GM12878 (cell line): ENCODE data around the gene TBC1D19. TPM values are rescaled to one million over a fixed set of nuclear protein-coding genes. Genes with fewer than 3 reads are reported as not detected.

Experiments
- ATAC-seq: fragments of 200-7000 bp; cut with Tn5 transposase; 3 replicates; pipeline ENCODE4 v1.9.1; 2020; ENCODE audit warnings: mild to moderate bottlenecking, moderate library complexity
- BruUV-seq: library from RNA; stranded (reverse); fragments of 400-500 nt; replicated peaks from 2 replicates; lab custom pipeline; 2021; lab: Mats Ljungman, UMichigan
- CTCF ChIA-PET: fragments of 300-600 bp; sonication (Branson Sonifier 250); formaldehyde crosslinking; extraction: SDS; loops from one replicate; lab custom pipeline; 2021; ENCODE audit warnings: inconsistent platforms; lab: Yijun Ruan, JAX
- POLR2A ChIA-PET: fragments of 350-600 bp; formaldehyde crosslinking; extraction: SDS; loops from one replicate; lab custom pipeline; 2021; ENCODE audit warnings: inconsistent platforms; lab: Charles Lee
- RAD21 ChIA-PET: fragments of 300-600 bp; sonication (Branson Sonifier 250); formaldehyde crosslinking; loops from one replicate; lab custom pipeline; 2023; ENCODE audit warnings: antibody characterized with exemption; ENCODE audit not compliant: unreplicated experiment; lab: Charles Lee
- SMC1A ChIA-PET: fragments of 300-600 bp; sonication (Branson Sonifier 250); formaldehyde crosslinking; loops from one replicate; lab custom pipeline; 2023; ENCODE audit not compliant: unreplicated experiment, uncharacterized antibody; lab: Charles Lee
- DNase-seq: peaks from one replicate; pipeline ENCODE4 v3.0.0-alpha.2; 2011; ENCODE audit warnings: low read depth, low spot score
- FAIRE-seq: peaks from 3 replicates; lab custom pipeline; 2011; peaks lifted over from hg19 to GRCh38; lab: Jason Lieb, UNC
- H2AFZ ChIP-seq: 2 replicates; pipeline ENCODE4 v1.6.0; 2011; ENCODE audit warnings: low read depth, low read length, control low read depth; ENCODE audit not compliant: control insufficient read depth
- H3K27ac ChIP-seq: 2 replicates; pipeline ENCODE4 v1.5.1; 2011; ENCODE audit warnings: control low read depth; ENCODE audit not compliant: control insufficient read depth, insufficient read depth
- H3K27me3 ChIP-seq, 2 experiments: replicated peaks in 1 of 2; 2 replicates each; pipeline versions ENCODE4 v1.6.0 to v1.6.1; 2011; ENCODE audit warnings: low read length in 1 of 2; ENCODE audit not compliant: control insufficient read depth in 2 of 2, insufficient read depth in 2 of 2
- H3K36me3 ChIP-seq, 2 experiments: 2 replicates each; pipeline ENCODE4 v1.5.1; 2011; ENCODE audit warnings: low read length in 1 of 2; ENCODE audit not compliant: control insufficient read depth in 2 of 2, insufficient read depth in 2 of 2
- H3K4me1 ChIP-seq: 2 replicates; pipeline ENCODE4 v1.6.1; 2011; ENCODE audit warnings: mild to moderate bottlenecking, low read length, moderate library complexity, mixed read lengths; ENCODE audit not compliant: control insufficient read depth, insufficient read depth
- H3K4me2 ChIP-seq: 2 replicates; pipeline ENCODE4 v1.6.0; 2011; ENCODE audit warnings: control low read depth; ENCODE audit not compliant: control insufficient read depth, insufficient read depth
- H3K4me3 ChIP-seq: fragments of 200-600 bp; sonication (generic); 2 replicates; pipeline ENCODE4 v1.5.1; 2016
- H3K79me2 ChIP-seq: 2 replicates; pipeline ENCODE4 v1.6.0; 2011; ENCODE audit warnings: low read length; ENCODE audit not compliant: control insufficient read depth, insufficient read depth
- H3K9ac ChIP-seq: 2 replicates; pipeline ENCODE4 v1.8.0; 2011; ENCODE audit warnings: low read length, control low read depth, mixed read lengths; ENCODE audit not compliant: control insufficient read depth, insufficient read depth
- H3K9me3 ChIP-seq: replicated peaks from 3 replicates; pipeline ENCODE4 v1.5.1; 2011; ENCODE audit warnings: mild to moderate bottlenecking, low read length; ENCODE audit not compliant: control insufficient read depth, insufficient read depth
- H4K20me1 ChIP-seq: 2 replicates; pipeline ENCODE4 v1.6.0; 2011; ENCODE audit not compliant: control insufficient read depth, insufficient read depth
- BHLHE40 ChIP-seq, 2 experiments: fragments of 450-650 bp in 1 of 2; IDR thresholded peaks; 2 replicates each; pipeline ENCODE4 v1.6.1; 2011 to 2017; ENCODE audit warnings: low read depth in 2 of 2, borderline replicate concordance in 1 of 2, improper control_type of control experiment in 1 of 2, low read length in 1 of 2, mild to moderate bottlenecking in 1 of 2
- GABPA ChIP-seq: IDR thresholded peaks from 2 replicates; pipeline ENCODE4 v1.6.1; 2014; ENCODE audit warnings: antibody characterized with exemption, low read depth, mild to moderate bottlenecking, inconsistent platforms
- SMARCA5 ChIP-seq: fragments of 450-650 bp; IDR thresholded peaks from 2 replicates; pipeline ENCODE4 v1.6.1; 2017; ENCODE audit warnings: mild to moderate bottlenecking
- SREBF2 ChIP-seq: IDR thresholded peaks from 2 replicates; pipeline ENCODE4 v1.6.1; 2012; ENCODE audit warnings: mild to moderate bottlenecking, low read length
- WGBS: methylation state at CpG from one replicate; pipeline ENCODE4 v1.1.6; 2016; ENCODE audit warnings: low lambda C conversion rate; ENCODE audit not compliant: insufficient replicate concordance, insufficient coverage; ENCODE audit errors: missing lambda C conversion rate; 5-methylcytosine and 5-hydroxymethylcytosine counted together
- in situ Hi-C: fragments of 300-500 bp; cut with MboI; formaldehyde crosslinking; loops from 9 replicates; pipeline ENCODE4 v1.14.3; 2018; ENCODE audit warnings: mixed read lengths
- intact Hi-C: fragments of 100-400 bp; cut with micrococcal nuclease; formaldehyde crosslinking; loops from one replicate; pipeline ENCODE4 v1.14.2; 2022; ENCODE audit not compliant: unreplicated experiment
- polyA plus RNA-seq, 11 experiments: library from polyadenylated mRNA; depleted of rRNA in 4 of 11; unstranded in 6 of 11; stranded (reverse) in 5 of 11; fragments of >200 nt; fragmentation: Nextera tagmentation in 4 of 11; fragmentation: Illumina TruSeq in 1 of 11; extraction: Ambion mirVana in 4 of 11; extraction: Trizol in 1 of 11; gene quantifications; 1 replicate in 1 of 11; 2 replicates in 10 of 11; pipeline versions ENCODE4 v1.2.1 to v1.2.3, GENCODE V29; 2011 to 2016; ENCODE audit warnings: inconsistent platforms in 2 of 11, missing spikeins in 2 of 11, low read depth in 1 of 11
- total RNA-seq, 4 experiments: library from RNA; depleted of rRNA in 3 of 4; stranded (reverse); fragments of >200 nt in 3 of 4; fragmentation: Illumina TruSeq in 1 of 4; extraction: Trizol in 1 of 4; gene quantifications; 2 replicates each; pipeline versions ENCODE4 v1.2.1 to v1.2.3, GENCODE V29; 2013 to 2021
- TF ChIP-seq, protein P1 (sequence below): IDR thresholded peaks from 2 replicates; pipeline ENCODE4 v1.6.1; 2012; ENCODE audit warnings: low read depth, low read length, improper control_type of control experiment

The TBC1D19 gene
- total and polyA plus RNA-seq, 10 of the 15 experiments (the other 5 are each of a cell fraction or from before 2014, with no cell fraction given): 0.29 to 3.9 (median 2.1) TPM

DNA sequence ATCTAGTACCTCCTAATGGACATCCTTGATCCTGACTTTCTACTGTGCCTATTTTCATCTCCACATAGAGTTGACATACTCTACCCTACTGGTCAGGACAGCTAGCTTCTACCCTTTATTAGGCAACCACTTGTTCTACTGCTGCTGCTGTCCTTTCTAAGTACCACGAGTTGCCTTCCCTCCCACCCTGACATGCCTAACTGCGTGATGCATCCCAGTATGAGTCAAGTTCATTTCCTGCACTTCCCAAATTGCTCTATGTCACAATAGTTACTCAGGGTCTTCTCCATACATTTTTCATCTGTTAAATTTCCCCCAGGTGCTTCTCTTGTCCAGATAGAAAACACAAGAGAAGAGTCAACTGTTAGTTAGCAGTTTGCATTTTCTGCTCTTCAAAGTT is 133.4 kb downstream of the TBC1D19 start:
- no peak overlapping the region for H2AFZ ChIP-seq
- SMC1A ChIA-PET: no interaction called here
- CTCF ChIA-PET: no interaction called here
- H3K4me1 ChIP-seq: no peaks in the 10 kb centered on the region
- 27% methylated on average over 2 of the region's 2 CpGs for WGBS
- no TSS peak for BruUV-seq
- intact Hi-C loops: no loop called here
- no peaks in the 10 kb centered on the region for H3K36me3 ChIP-seq
- no peak for ATAC-seq
- H3K79me2 ChIP-seq: no peaks in the 10 kb centered on the region
- H4K20me1 ChIP-seq: no peaks in the 10 kb centered on the region
- POLR2A ChIA-PET: no interaction called here
- H3K4me2 ChIP-seq: no peak overlapping the region
- no peak overlapping the region for H3K4me3 ChIP-seq
- TF ChIP-seq BHLHE40 (IDR thresholded peaks at IDR 0.05; ENCODE audit: borderline replicate concordance in 1 of 2, low read depth in 2 of 2, low read length in 1 of 2) (no peak), SMARCA5 (no peak), SREBF2 (no peak), GABPA (no peak)
- TF ChIP-seq, protein P1, sequence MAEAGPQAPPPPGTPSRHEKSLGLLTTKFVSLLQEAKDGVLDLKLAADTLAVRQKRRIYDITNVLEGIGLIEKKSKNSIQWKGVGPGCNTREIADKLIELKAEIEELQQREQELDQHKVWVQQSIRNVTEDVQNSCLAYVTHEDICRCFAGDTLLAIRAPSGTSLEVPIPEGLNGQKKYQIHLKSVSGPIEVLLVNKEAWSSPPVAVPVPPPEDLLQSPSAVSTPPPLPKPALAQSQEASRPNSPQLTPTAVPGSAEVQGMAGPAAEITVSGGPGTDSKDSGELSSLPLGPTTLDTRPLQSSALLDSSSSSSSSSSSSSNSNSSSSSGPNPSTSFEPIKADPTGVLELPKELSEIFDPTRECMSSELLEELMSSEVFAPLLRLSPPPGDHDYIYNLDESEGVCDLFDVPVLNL: no peak
- no peaks in the 10 kb centered on the region for H3K27me3 ChIP-seq
- RAD21 ChIA-PET: no interaction called here
- no peak for FAIRE-seq
- no peak overlapping the region for H3K9ac ChIP-seq
- DNase-seq: no peak
- in situ Hi-C loops: no loop called here
- no peaks in the 10 kb centered on the region for H3K9me3 ChIP-seq
- H3K27ac ChIP-seq: no peak overlapping the region
